GM18519 (cell line): Measurements from ENCODE around the gene DAO.

Experiments
- ATAC-seq: cut with Tn5 transposase; IDR thresholded peaks from one replicate; pipeline ENCODE4 v1.9.1; 2021; ENCODE audit warnings: mild to moderate bottlenecking, moderate library complexity; ENCODE audit not compliant: unreplicated experiment, low FRiP score

Gene DAO

DNA sequence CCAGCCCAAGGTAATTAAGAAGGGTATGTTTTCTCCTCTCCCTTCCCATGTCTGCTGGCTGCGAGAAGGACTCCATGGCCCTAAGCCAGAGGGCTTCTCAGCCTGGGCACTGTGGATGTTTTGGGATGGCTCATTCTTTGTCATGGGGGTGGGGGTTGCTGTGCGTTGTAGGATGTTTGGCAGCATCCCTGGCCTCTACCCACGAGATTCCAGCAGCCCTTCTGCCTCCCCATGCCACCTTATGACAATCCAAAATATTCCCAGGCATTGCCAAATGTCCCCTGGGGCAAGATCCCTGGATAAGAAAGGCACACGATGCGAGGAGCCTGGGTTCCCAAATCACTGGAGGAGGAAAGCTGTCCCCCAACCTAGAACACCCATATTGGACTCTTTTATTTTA lies 36.4 kb downstream of the DAO start:
- ATAC-seq: no peak

GRCh38 chr12:108918206-108918605 lies 38.3 kb downstream of the DAO start:
- no peak for ATAC-seq

DNA sequence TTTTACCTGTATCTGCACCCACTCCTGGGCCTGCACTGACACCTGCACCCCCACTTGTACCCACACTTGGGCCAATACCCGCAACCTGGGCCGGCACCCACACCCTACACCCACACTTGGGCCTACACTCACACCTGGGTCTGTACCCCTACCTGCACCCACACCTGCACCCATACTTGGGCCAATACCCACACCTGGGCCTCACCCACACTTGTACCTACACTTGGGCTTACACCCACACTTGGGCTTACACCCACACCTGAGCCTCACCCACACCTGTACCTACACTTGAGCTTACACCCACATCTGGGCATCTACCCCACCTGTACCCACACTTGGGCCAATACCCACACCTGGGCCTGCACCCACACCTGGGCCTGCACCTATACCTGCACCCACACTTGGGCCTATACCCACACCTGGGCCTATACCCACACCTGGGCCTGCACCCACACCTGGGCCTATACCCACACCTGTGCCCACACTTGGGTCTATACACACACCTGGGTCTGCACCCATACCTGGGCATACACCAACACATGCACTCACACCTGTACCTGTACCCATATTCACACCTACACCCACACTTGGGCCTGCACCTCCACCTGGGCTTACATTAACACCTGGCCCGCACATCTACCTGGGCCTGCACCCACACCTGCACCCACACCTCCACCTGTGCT lies 39.2 kb downstream of the DAO start:
- ATAC-seq: no peak

GRCh38 chr12:108921946-108922345 lies 42.1 kb downstream of the DAO start:
- no peak for ATAC-seq

DNA sequence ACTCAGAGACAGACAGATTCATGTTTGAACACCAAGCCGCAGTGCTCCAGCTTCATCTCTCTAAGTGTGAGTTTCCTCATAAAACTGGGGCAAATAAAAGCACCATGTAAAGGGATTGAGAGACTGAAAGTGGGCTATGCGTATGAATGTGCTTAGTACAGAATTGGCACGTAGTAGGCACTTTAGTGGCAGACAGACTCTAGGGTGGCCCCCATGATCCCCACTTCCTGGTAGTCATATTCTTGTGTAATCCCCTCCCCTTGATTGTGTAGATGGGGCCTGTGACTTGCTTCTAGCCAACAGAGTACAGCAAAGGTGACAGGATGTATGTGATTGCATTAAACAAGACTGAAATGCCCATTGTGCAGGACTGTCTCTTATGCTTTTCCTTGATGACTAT lies 43.0 kb downstream of the DAO start:
- ATAC-seq: no peak

DNA sequence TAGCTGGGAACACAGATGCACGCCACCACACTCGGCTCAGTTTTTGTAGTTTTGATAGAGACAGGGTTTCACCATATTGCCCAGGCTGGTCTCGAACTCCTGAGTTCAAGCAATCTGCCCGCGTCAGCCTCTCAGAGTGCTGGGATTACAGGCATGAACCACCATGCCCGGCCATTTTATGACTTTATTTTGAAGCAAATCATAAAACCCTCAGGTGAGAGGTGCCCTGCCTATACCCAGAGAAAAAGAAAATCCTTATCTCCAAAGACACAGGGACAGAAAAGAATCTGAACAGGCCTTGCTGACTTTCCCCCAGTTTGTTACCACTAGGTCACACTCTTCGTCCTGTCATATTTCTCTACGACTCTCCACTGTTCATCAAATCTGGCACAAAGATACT lies 48.8 kb downstream of the DAO start:
- no peak for ATAC-seq

GRCh38 chr12:108930155-108930554 lies 50.3 kb downstream of the DAO start:
- no peak for ATAC-seq

DNA sequence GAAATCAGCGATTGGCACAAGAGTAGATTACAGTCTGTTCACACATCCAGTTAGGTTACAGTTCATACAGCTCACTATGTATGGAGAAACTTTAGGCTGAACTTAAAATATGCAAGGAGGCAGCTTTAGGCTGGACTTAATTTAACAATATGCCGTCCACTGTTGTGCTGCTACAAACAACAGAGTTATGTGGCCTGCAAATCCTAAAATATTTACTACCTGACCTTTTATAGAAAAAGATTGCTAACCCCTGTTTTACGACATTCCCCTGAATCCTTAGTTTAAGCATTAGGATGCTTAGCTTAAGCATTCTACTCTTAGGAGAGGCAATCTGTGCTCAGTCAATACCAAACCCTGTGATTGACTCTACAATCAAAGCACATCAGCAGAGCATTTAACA lies 50.9 kb downstream of the DAO start:
- ATAC-seq: no peak

GRCh38 chr12:108933949-108934348 lies 54.1 kb downstream of the DAO start:
- ATAC-seq: no peak

DNA sequence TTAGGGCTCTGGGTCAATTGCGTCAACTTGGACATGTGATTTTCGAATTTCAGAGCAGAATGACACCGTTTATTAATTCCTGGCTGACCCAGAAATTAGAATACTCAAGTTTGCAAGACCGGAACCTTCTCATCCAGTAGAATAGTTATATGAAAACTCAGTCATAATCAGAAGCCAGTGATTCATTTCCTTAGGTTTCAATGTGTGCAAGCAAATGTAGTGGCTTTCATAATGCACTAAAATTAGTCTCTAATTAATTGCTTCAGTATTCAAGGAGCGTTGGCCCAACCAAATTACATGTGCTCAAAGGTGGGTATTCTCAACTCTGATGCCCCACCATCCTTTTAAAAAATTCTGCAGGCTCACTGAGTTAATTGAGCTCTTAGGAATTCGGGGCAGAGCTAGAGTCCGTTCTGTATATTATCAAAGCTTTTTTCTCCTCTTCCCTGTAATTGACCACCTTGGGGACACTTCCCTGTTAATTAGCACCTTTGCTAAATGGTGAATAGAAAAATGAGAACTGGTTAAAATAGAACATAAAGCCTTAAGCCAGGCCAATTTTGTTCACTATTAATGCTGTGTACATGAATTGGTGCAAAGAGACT lies 55.4 kb downstream of the DAO start:
- no peak for ATAC-seq

- ATAC-seq: no peak
These were observed 58.5 kb downstream of the DAO start for GRCh38 chr12:108938247-108938924.

DNA sequence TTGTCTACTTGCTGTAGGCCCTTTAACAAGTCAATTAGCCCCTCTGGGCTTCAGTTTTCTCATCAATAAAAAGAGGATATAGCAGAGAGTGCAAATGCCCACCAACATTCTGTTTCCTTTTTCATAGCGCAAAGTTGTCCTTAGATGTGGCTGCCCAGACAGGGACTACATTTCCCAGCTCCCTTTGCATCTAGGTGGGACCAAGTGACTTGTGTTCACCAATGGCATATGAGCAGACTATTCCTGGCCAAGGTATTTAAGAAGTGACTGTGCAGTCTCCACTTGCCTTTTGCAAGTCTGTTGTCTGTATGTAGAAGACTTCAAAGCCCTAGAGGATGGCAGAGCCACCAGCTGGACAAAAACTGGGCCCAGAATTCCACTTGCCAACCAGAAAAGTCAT lies 59.7 kb downstream of the DAO start:
- no peak for ATAC-seq

GRCh38 chr12:108940138-108940537 lies 60.2 kb downstream of the DAO start:
- no peak for ATAC-seq

- no peak for ATAC-seq
These were observed 67.2 kb downstream of the DAO start for GRCh38 chr12:108947097-108947496.

- ATAC-seq: no peak
These were observed 68.5 kb downstream of the DAO start for GRCh38 chr12:108948367-108948766.

GRCh38 chr12:108949976-108950375 lies 70.1 kb downstream of the DAO start:
- ATAC-seq: no peak
